GM19463 (cell line): ENCODE measurements around the gene RANBP9.

Source experiments
- ATAC-seq: cut with Tn5 transposase; IDR thresholded peaks from one replicate; pipeline ENCODE4 v1.9.1; 2021; ENCODE audit warnings: mild to moderate bottlenecking, moderate library complexity; ENCODE audit not compliant: unreplicated experiment

Gene RANBP9

GRCh38 chr6:13711733-13712598 lies at the start of gene RANBP9:
Gene RANBP9 (minus strand): TSS chr6:13711835. CDS start chr6:13711505, 330 bp downstream.
- peak; percentile 74 for ATAC-seq

- no peak for ATAC-seq
Observed at GRCh38 chr6:13760307-13761304, 49.0 kb upstream of the RANBP9 start.

GRCh38 chr6:13759025-13759424 lies 47.4 kb upstream of the RANBP9 start:
- no peak for ATAC-seq

GRCh38 chr6:13754644-13755043 lies 43.0 kb upstream of the RANBP9 start:
- ATAC-seq = no peak

GRCh38 chr6:13743736-13744127 lies 32.1 kb upstream of the RANBP9 start:
- no peak for ATAC-seq

GRCh38 chr6:13742961-13743735 lies 31.5 kb upstream of the RANBP9 start:
- no peak for ATAC-seq

GRCh38 chr6:13741365-13741764 lies 29.7 kb upstream of the RANBP9 start:
- ATAC-seq = no peak

GRCh38 chr6:13735031-13735430 lies 23.4 kb upstream of the RANBP9 start:
- no peak for ATAC-seq

- ATAC-seq = no peak
Observed at GRCh38 chr6:13733178-13733887, 21.7 kb upstream of the RANBP9 start.

GRCh38 chr6:13730704-13731103 lies 19.1 kb upstream of the RANBP9 start:
- ATAC-seq = no peak

- ATAC-seq = no peak
Observed at GRCh38 chr6:13729891-13730290, 18.3 kb upstream of the RANBP9 start.

GRCh38 chr6:13725570-13725969 lies 13.9 kb upstream of the RANBP9 start:
- no peak for ATAC-seq

GRCh38 chr6:13725052-13725451 lies 13.4 kb upstream of the RANBP9 start:
- no peak for ATAC-seq

GRCh38 chr6:13724182-13724581 lies 12.5 kb upstream of the RANBP9 start:
- ATAC-seq = no peak

GRCh38 chr6:13722880-13723279 lies 11.2 kb upstream of the RANBP9 start:
- ATAC-seq = no peak

GRCh38 chr6:13718123-13718458 lies 6.5 kb upstream of the RANBP9 start:
- ATAC-seq = no peak

GRCh38 chr6:13716955-13717295 lies 5.3 kb upstream of the RANBP9 start:
- ATAC-seq = no peak

GRCh38 chr6:13716225-13716954 lies 4.8 kb upstream of the RANBP9 start:
- ATAC-seq = no peak

- ATAC-seq = no peak
Observed at GRCh38 chr6:13715444-13715883, 3.8 kb upstream of the RANBP9 start.

GRCh38 chr6:13712599-13712898 lies 914 bp upstream of the RANBP9 start:
- no peak for ATAC-seq
